Dendritic cell treated with granulocyte-macrophage colony-stimulating factor and Interleukin-4, amounts not matched to agents 40 ng/mL and 50 ng/mL, for 4 days (primary cell): Measurements from ENCODE around the gene GDPD5.

ENCODE experiments used
- H3K27ac Mint-ChIP-seq: one replicate; pipeline ENCODE4 v1.8.0; 2022; ENCODE audit warnings: mild to moderate bottlenecking, mixed read lengths
- H3K27me3 Mint-ChIP-seq: one replicate; pipeline ENCODE4 v1.8.0; 2022; ENCODE audit warnings: mild to moderate bottlenecking, mixed read lengths
- H3K36me3 Mint-ChIP-seq: one replicate; pipeline ENCODE4 v1.8.0; 2022; ENCODE audit warnings: low read depth, mixed read lengths
- H3K4me1 Mint-ChIP-seq: one replicate; pipeline ENCODE4 v1.8.0; 2022; ENCODE audit warnings: low read depth, mixed read lengths
- H3K4me3 Mint-ChIP-seq: one replicate; pipeline ENCODE4 v1.8.0; 2022; ENCODE audit warnings: mild to moderate bottlenecking, moderate library complexity, mixed read lengths
- H3K9me3 Mint-ChIP-seq: one replicate; pipeline ENCODE4 v1.8.0; 2022; ENCODE audit warnings: mixed read lengths
- intact Hi-C: fragments of 100-400 bp; cut with micrococcal nuclease; formaldehyde crosslinking; loops from one replicate; pipeline ENCODE4 v1.15.0; 2022

GDPD5 gene

GRCh38 chr11:75534259-75535069 is 8.7 kb upstream of the GDPD5 start:
- peaks cover 26% of the 10 kb centered on the region for H3K4me1 Mint-ChIP-seq
- H3K36me3 Mint-ChIP-seq: no peaks in the 10 kb centered on the region
- no peak overlapping the region for H3K27ac Mint-ChIP-seq
- H3K27me3 Mint-ChIP-seq: peaks cover 14% of the 10 kb centered on the region
- H3K9me3 Mint-ChIP-seq: no peaks in the 10 kb centered on the region
- intact Hi-C loops: no loop called here
- no peak overlapping the region for H3K4me3 Mint-ChIP-seq

- Mint-ChIP-seq H3K27ac (no peak overlapping the region), H3K4me1 (peaks cover 26% of the 10 kb centered on the region), H3K9me3 (no peaks in the 10 kb centered on the region), H3K4me3 (no peak overlapping the region), H3K36me3 (no peaks in the 10 kb centered on the region), H3K27me3 (peaks cover 20% of the 10 kb centered on the region)
- intact Hi-C loops: loop anchor here (2.0 kb wide), 1 partner anchor 147 kb away; no protein-coding TSS in a partner anchor
These were observed 8.1 kb upstream of the GDPD5 start for GRCh38 chr11:75533896-75534258.

GRCh38 chr11:75532200-75533048 is 6.7 kb upstream of the GDPD5 start:
- H3K36me3 Mint-ChIP-seq: no peaks in the 10 kb centered on the region
- H3K27me3 Mint-ChIP-seq: peaks cover 29% of the 10 kb centered on the region
- H3K4me3 Mint-ChIP-seq: no peak overlapping the region
- H3K4me1 Mint-ChIP-seq: peaks cover 19% of the 10 kb centered on the region
- intact Hi-C loops: loop anchor here (1.0 to 2.0 kb wide), 2 partner anchors 87 to 146 kb away; no protein-coding TSS in a partner anchor
- H3K27ac Mint-ChIP-seq: no peak overlapping the region
- H3K9me3 Mint-ChIP-seq: no peaks in the 10 kb centered on the region

GRCh38 chr11:75531325-75531724 is 5.6 kb upstream of the GDPD5 start:
- Mint-ChIP-seq H3K9me3 (no peaks in the 10 kb centered on the region), H3K4me3 (no peak overlapping the region), H3K36me3 (no peaks in the 10 kb centered on the region), H3K4me1 (peaks cover 15% of the 10 kb centered on the region), H3K27ac (no peak overlapping the region), H3K27me3 (peaks cover 35% of the 10 kb centered on the region)
- intact Hi-C loops: no loop called here

- Mint-ChIP-seq H3K36me3 (no peaks in the 10 kb centered on the region), H3K4me3 (no peak overlapping the region), H3K4me1 (peaks cover 15% of the 10 kb centered on the region), H3K9me3 (no peaks in the 10 kb centered on the region), H3K27ac (no peak overlapping the region), H3K27me3 (peaks cover 37% of the 10 kb centered on the region)
- intact Hi-C loops: no loop called here
These were observed 4.8 kb upstream of the GDPD5 start for GRCh38 chr11:75530577-75530976.

GRCh38 chr11:75527938-75528735 is 2.4 kb upstream of the GDPD5 start:
- H3K36me3 Mint-ChIP-seq: no peaks in the 10 kb centered on the region
- peaks cover 53% of the 10 kb centered on the region for H3K27me3 Mint-ChIP-seq
- H3K9me3 Mint-ChIP-seq: no peaks in the 10 kb centered on the region
- H3K27ac Mint-ChIP-seq: peak overlapping the region; percentile 5
- peaks cover 34% of the 10 kb centered on the region for H3K4me1 Mint-ChIP-seq
- intact Hi-C loops: no loop called here
- H3K4me3 Mint-ChIP-seq: no peak overlapping the region

- no peaks in the 10 kb centered on the region for H3K36me3 Mint-ChIP-seq
- no peak overlapping the region for H3K4me3 Mint-ChIP-seq
- peaks cover 55% of the 10 kb centered on the region for H3K27me3 Mint-ChIP-seq
- H3K27ac Mint-ChIP-seq: peak overlapping the region; percentile 5
- H3K4me1 Mint-ChIP-seq: peaks cover 34% of the 10 kb centered on the region
- H3K9me3 Mint-ChIP-seq: no peaks in the 10 kb centered on the region
- intact Hi-C loops: no loop called here
These were observed 1.4 kb upstream of the GDPD5 start for GRCh38 chr11:75527130-75527529.

GRCh38 chr11:75526192-75526541 is 426 bp upstream of the GDPD5 start:
- intact Hi-C loops: no loop called here
- Mint-ChIP-seq H3K27me3 (peaks cover 53% of the 10 kb centered on the region), H3K4me3 (peak overlapping the region; percentile 73), H3K9me3 (no peaks in the 10 kb centered on the region), H3K36me3 (no peaks in the 10 kb centered on the region), H3K4me1 (peaks cover 34% of the 10 kb centered on the region), H3K27ac (peak overlapping the region; percentile 64)

GRCh38 chr11:75524665-75525432 is 892 bp downstream of the GDPD5 start:
- no peaks in the 10 kb centered on the region for H3K9me3 Mint-ChIP-seq
- H3K4me3 Mint-ChIP-seq: peak overlapping the region; percentile 69
- H3K36me3 Mint-ChIP-seq: no peaks in the 10 kb centered on the region
- H3K27me3 Mint-ChIP-seq: peaks cover 50% of the 10 kb centered on the region
- peaks cover 40% of the 10 kb centered on the region for H3K4me1 Mint-ChIP-seq
- intact Hi-C loops: no loop called here
- H3K27ac Mint-ChIP-seq: no peak overlapping the region

- H3K4me1 Mint-ChIP-seq: peaks cover 40% of the 10 kb centered on the region
- intact Hi-C loops: no loop called here
- H3K4me3 Mint-ChIP-seq: peak overlapping the region; percentile 27
- no peaks in the 10 kb centered on the region for H3K9me3 Mint-ChIP-seq
- H3K27ac Mint-ChIP-seq: no peak overlapping the region
- H3K27me3 Mint-ChIP-seq: peaks cover 44% of the 10 kb centered on the region
- no peaks in the 10 kb centered on the region for H3K36me3 Mint-ChIP-seq
These were observed 1.7 kb downstream of the GDPD5 start for GRCh38 chr11:75523811-75524664.

- Mint-ChIP-seq H3K27ac (no peak overlapping the region), H3K4me3 (no peak overlapping the region)
- intact Hi-C loops: no loop called here
These were observed 2.6 kb downstream of the GDPD5 start for GRCh38 chr11:75523189-75523588.

GRCh38 chr11:75522286-75523044 is 3.3 kb downstream of the GDPD5 start:
- Mint-ChIP-seq H3K27ac (peak overlapping the region; percentile 30), H3K27me3 (peaks cover 31% of the 10 kb centered on the region), H3K9me3 (no peaks in the 10 kb centered on the region), H3K36me3 (no peaks in the 10 kb centered on the region), H3K4me3 (no peak overlapping the region), H3K4me1 (peaks cover 45% of the 10 kb centered on the region)
- intact Hi-C loops: no loop called here

More at GRCh38 chr11:75523189-75523588, 2.6 kb downstream of the GDPD5 start:
- Mint-ChIP-seq H3K36me3 (no peaks in the 10 kb centered on the region), H3K4me1 (peaks cover 47% of the 10 kb centered on the region), H3K9me3 (no peaks in the 10 kb centered on the region), H3K27me3 (peaks cover 37% of the 10 kb centered on the region)
